ENCODE data around the gene CDK17. TPM values are rescaled to one million over a fixed set of nuclear protein-coding genes. Genes with fewer than 3 reads are reported as not detected.

The CDK17 gene
- total and polyA plus RNA-seq, 9 of the 15 experiments (the other 6 are each of a cell fraction or from before 2014, with no cell fraction given) = 4.8 to 39.3 (median 21.6) TPM

DNA sequence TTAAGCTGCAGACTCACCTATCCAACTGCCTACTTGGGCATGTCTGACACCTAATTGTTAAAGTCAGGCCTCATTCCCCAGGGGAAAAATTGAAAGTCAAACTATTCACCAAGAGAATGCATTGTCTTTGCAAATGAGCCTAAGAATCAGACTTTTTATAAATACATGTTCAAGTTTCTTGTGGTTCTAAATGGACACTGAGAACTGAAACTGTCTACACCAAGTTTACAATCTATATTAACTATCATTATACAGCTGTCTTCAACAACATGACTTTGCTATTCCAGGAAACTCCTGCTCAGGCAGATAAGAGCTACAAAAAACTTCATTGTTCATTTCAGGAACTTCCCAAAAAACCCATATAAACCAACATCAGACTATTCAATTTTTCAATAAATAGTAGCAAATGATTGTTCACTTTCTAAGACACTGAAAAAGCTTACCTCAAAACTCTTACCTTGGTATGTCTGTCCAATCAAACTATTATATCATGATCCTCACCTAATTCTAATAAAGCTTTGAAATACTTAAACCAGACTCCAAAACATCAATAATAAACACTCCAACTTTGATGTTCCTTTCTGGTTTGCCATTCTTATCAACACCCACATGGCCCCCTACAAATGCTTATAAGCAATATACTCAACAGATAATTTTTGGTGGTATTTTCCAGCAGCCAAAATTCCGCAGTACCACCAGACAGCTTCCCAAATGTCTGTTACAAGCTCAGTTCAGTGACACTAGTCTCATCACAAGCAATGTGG, 24.2 kb downstream of the CDK17 start (continued):
- TF ChIP-seq NR2C2 (CRISPR knock-in tag; IDR thresholded peaks at IDR 0.05) (no peak), NR2C2 (tag; IDR thresholded peaks at IDR 0.05) (peak; percentile 17; the same call in 1 of the 2 replicates), ZNF778 (CRISPR knock-in tag; IDR thresholded peaks at IDR 0.05) (no peak), HEY1 (CRISPR knock-in tag; IDR thresholded peaks at IDR 0.05; ENCODE audit: borderline replicate concordance) (0 out of 2 replicates have a peak, but pooled peaks have one; percentile 87), ZNF174 (CRISPR knock-in tag; IDR thresholded peaks at IDR 0.05) (no peak), NBN (IDR thresholded peaks at IDR 0.05; ENCODE audit: low read depth) (peak; percentile 63), MBD2 (IDR thresholded peaks at IDR 0.05; ENCODE audit: borderline replicate concordance, low read depth) (no peak), MEIS2 (IDR thresholded peaks at IDR 0.05; ENCODE audit: partially characterized antibody) (peak; percentile 87), FOXA3 (CRISPR knock-in tag; conservative IDR thresholded peaks at IDR 0.05 in 1 of 2, IDR thresholded peaks at IDR 0.05 in 1 of 2) (peak in 1 of 2 experiments; percentile 63; a peak in 2 of 4 replicates), ESRRB (CRISPR knock-in tag; IDR thresholded peaks at IDR 0.05; ENCODE audit: borderline replicate concordance) (no peak), JUND (IDR thresholded peaks at IDR 0.05; ENCODE audit: borderline replicate concordance, low read depth, low read length) (peak; percentile 71), JUND (tag; IDR thresholded peaks at IDR 0.05; ENCODE audit: borderline replicate concordance, low read depth, low read length) (no peak; the same call in 2 of the 3 replicates), SMARCC2 (IDR thresholded peaks at IDR 0.05; ENCODE audit: low read depth) (peak; percentile 95), MYC (IDR thresholded peaks at IDR 0.05; ENCODE audit: low read depth, low read length) (0 out of 2 replicates have a peak, but pooled peaks have one; percentile 54), MYC (CRISPR knock-in tag; IDR thresholded peaks at IDR 0.05; ENCODE audit: borderline replicate concordance, low read depth) (no peak), NCOA1 (IDR thresholded peaks at IDR 0.05; ENCODE audit: low read depth) (peak; percentile 62), EP300 (IDR thresholded peaks at IDR 0.05; ENCODE audit: low read length) (peak; percentile 96)
- TF ChIP-seq, protein P1, sequence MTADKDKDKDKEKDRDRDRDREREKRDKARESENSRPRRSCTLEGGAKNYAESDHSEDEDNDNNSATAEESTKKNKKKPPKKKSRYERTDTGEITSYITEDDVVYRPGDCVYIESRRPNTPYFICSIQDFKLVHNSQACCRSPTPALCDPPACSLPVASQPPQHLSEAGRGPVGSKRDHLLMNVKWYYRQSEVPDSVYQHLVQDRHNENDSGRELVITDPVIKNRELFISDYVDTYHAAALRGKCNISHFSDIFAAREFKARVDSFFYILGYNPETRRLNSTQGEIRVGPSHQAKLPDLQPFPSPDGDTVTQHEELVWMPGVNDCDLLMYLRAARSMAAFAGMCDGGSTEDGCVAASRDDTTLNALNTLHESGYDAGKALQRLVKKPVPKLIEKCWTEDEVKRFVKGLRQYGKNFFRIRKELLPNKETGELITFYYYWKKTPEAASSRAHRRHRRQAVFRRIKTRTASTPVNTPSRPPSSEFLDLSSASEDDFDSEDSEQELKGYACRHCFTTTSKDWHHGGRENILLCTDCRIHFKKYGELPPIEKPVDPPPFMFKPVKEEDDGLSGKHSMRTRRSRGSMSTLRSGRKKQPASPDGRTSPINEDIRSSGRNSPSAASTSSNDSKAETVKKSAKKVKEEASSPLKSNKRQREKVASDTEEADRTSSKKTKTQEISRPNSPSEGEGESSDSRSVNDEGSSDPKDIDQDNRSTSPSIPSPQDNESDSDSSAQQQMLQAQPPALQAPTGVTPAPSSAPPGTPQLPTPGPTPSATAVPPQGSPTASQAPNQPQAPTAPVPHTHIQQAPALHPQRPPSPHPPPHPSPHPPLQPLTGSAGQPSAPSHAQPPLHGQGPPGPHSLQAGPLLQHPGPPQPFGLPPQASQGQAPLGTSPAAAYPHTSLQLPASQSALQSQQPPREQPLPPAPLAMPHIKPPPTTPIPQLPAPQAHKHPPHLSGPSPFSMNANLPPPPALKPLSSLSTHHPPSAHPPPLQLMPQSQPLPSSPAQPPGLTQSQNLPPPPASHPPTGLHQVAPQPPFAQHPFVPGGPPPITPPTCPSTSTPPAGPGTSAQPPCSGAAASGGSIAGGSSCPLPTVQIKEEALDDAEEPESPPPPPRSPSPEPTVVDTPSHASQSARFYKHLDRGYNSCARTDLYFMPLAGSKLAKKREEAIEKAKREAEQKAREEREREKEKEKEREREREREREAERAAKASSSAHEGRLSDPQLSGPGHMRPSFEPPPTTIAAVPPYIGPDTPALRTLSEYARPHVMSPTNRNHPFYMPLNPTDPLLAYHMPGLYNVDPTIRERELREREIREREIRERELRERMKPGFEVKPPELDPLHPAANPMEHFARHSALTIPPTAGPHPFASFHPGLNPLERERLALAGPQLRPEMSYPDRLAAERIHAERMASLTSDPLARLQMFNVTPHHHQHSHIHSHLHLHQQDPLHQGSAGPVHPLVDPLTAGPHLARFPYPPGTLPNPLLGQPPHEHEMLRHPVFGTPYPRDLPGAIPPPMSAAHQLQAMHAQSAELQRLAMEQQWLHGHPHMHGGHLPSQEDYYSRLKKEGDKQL (CRISPR knock-in tag; IDR thresholded peaks at IDR 0.05; ENCODE audit: borderline replicate concordance) = no peak
- TF ChIP-seq, protein P2, sequence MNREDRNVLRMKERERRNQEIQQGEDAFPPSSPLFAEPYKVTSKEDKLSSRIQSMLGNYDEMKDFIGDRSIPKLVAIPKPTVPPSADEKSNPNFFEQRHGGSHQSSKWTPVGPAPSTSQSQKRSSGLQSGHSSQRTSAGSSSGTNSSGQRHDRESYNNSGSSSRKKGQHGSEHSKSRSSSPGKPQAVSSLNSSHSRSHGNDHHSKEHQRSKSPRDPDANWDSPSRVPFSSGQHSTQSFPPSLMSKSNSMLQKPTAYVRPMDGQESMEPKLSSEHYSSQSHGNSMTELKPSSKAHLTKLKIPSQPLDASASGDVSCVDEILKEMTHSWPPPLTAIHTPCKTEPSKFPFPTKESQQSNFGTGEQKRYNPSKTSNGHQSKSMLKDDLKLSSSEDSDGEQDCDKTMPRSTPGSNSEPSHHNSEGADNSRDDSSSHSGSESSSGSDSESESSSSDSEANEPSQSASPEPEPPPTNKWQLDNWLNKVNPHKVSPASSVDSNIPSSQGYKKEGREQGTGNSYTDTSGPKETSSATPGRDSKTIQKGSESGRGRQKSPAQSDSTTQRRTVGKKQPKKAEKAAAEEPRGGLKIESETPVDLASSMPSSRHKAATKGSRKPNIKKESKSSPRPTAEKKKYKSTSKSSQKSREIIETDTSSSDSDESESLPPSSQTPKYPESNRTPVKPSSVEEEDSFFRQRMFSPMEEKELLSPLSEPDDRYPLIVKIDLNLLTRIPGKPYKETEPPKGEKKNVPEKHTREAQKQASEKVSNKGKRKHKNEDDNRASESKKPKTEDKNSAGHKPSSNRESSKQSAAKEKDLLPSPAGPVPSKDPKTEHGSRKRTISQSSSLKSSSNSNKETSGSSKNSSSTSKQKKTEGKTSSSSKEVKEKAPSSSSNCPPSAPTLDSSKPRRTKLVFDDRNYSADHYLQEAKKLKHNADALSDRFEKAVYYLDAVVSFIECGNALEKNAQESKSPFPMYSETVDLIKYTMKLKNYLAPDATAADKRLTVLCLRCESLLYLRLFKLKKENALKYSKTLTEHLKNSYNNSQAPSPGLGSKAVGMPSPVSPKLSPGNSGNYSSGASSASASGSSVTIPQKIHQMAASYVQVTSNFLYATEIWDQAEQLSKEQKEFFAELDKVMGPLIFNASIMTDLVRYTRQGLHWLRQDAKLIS (CRISPR knock-in tag; IDR thresholded peaks at IDR 0.05) = no peak; the same call in 1 of the 2 replicates

Data from K562 (cell line).